Ishikawa (cell line): Measurements from ENCODE around the gene NTN1.

Experiments
- CEBPB ChIP-seq: IDR thresholded peaks from 2 replicates; pipeline ENCODE4 v1.6.1; 2012
- CREB1 ChIP-seq: IDR thresholded peaks from 2 replicates; pipeline ENCODE4 v1.6.1; 2012; ENCODE audit warnings: low read depth
- EGR1 ChIP-seq: IDR thresholded peaks from 2 replicates; pipeline ENCODE4 v1.6.1; 2012
- EP300 ChIP-seq: IDR thresholded peaks from 2 replicates; pipeline ENCODE4 v1.6.1; 2012; ENCODE audit warnings: borderline replicate concordance
- FOXM1 ChIP-seq: IDR thresholded peaks from 2 replicates; pipeline ENCODE4 v1.6.1; 2012; ENCODE audit warnings: low read depth, borderline replicate concordance
- MAX ChIP-seq: IDR thresholded peaks from 2 replicates; pipeline ENCODE4 v1.6.1; 2012
- NFIC ChIP-seq: IDR thresholded peaks from 2 replicates; pipeline ENCODE4 v1.6.1; 2012
- RAD21 ChIP-seq: IDR thresholded peaks from 2 replicates; pipeline ENCODE4 v1.6.1; 2012; ENCODE audit warnings: low read depth
- REST ChIP-seq: IDR thresholded peaks from 2 replicates; pipeline ENCODE4 v1.6.1; 2012; ENCODE audit warnings: low read depth, mild to moderate bottlenecking
- TAF1 ChIP-seq: IDR thresholded peaks from 2 replicates; pipeline ENCODE4 v1.6.1; 2012; ENCODE audit warnings: low read depth, mild to moderate bottlenecking
- TCF12 ChIP-seq: IDR thresholded peaks from 2 replicates; pipeline ENCODE4 v1.6.1; 2012; ENCODE audit warnings: low read depth
- TEAD4 ChIP-seq: IDR thresholded peaks from 2 replicates; pipeline ENCODE4 v1.6.1; 2012
- USF1 ChIP-seq: IDR thresholded peaks from 2 replicates; pipeline ENCODE4 v1.6.1; 2012
- YY1 ChIP-seq: IDR thresholded peaks from 2 replicates; pipeline ENCODE4 v1.6.1; 2012; ENCODE audit warnings: low read depth
- ZBTB7A ChIP-seq: IDR thresholded peaks from 2 replicates; pipeline ENCODE4 v1.6.1; 2012; ENCODE audit warnings: low read depth

NTN1 gene

GRCh38 chr17:9170853-9171252 is 149.5 kb downstream of the NTN1 start:
- no peak for TF ChIP-seq CEBPB
- TF ChIP-seq EGR1, result no peak

- TF ChIP-seq FOXM1 (no peak), ZBTB7A (no peak)
Observed at GRCh38 chr17:9173386-9173983, 152.2 kb downstream of the NTN1 start.

GRCh38 chr17:9174312-9174711 is 153.0 kb downstream of the NTN1 start:
- TF ChIP-seq REST (no peak), NFIC (no peak), MAX (no peak), RAD21 (no peak), EP300 (no peak), EGR1 (no peak), USF1 (no peak), FOXM1 (no peak), TEAD4 (no peak), CREB1 (no peak), TAF1 (no peak)

- TF ChIP-seq CREB1 (no peak), ZBTB7A (no peak), REST (no peak), TCF12 (no peak), TEAD4 (no peak), USF1 (no peak), EP300 (no peak), MAX (no peak), CEBPB (no peak), EGR1 (no peak), NFIC (no peak), FOXM1 (no peak)
Observed at GRCh38 chr17:9174779-9175574, 153.7 kb downstream of the NTN1 start.

GRCh38 chr17:9175700-9176467 is 154.6 kb downstream of the NTN1 start:
- no peak for TF ChIP-seq ZBTB7A
- no peak for TF ChIP-seq TEAD4
- TF ChIP-seq EP300, result no peak
- no peak for TF ChIP-seq USF1
- no peak for TF ChIP-seq CREB1
- TF ChIP-seq NFIC, result no peak
- no peak for TF ChIP-seq MAX
- no peak for TF ChIP-seq FOXM1
- TF ChIP-seq YY1, result no peak
- no peak for TF ChIP-seq TAF1

GRCh38 chr17:9177212-9177611 is 155.9 kb downstream of the NTN1 start:
- TF ChIP-seq CREB1 (no peak), RAD21 (no peak), TAF1 (no peak), NFIC (no peak), EGR1 (no peak), MAX (no peak), TEAD4 (no peak), USF1 (no peak), REST (no peak), EP300 (no peak), YY1 (no peak)
